OCI-LY1 (cell line): ENCODE measurements around the gene BCO2.

ENCODE experiments used
- CTCF ChIP-seq: fragments of 200-600 bp; sonication (generic), shearing (Covaris generic); IDR thresholded peaks from 2 replicates; pipeline ENCODE4 v1.5.1; 2017; ENCODE audit warnings: mild to moderate bottlenecking, antibody characterized with exemption, low read length, moderate library complexity, mixed read lengths
- EZH2 ChIP-seq: fragments of 200-600 bp; sonication (generic), shearing (Covaris generic); IDR thresholded peaks from 2 replicates; pipeline ENCODE4 v1.8.0; 2017; ENCODE audit warnings: borderline replicate concordance, mixed run types, mild to moderate bottlenecking, antibody characterized with exemption, low read length, moderate library complexity, mixed read lengths

- TF ChIP-seq CTCF (no peak), EZH2 (no peak)
Observed at GRCh38 chr11:112162761-112163546, 12.4 kb upstream of the BCO2 start.
